H1 (cell line): ENCODE data around the gene OPA3. TPM values are rescaled to one million over a fixed set of nuclear protein-coding genes. Genes with fewer than 3 reads are reported as not detected.

ENCODE experiments used
- ATF2 ChIP-seq: IDR thresholded peaks from 2 replicates; pipeline ENCODE4 v1.6.1; 2012; ENCODE audit warnings: low read length, inconsistent platforms
- BRCA1 ChIP-seq: IDR thresholded peaks from 2 replicates; pipeline ENCODE4 v1.6.1; 2012; ENCODE audit warnings: low read depth, low read length, improper control_type of control experiment
- CEBPB ChIP-seq: IDR thresholded peaks from 2 replicates; pipeline ENCODE4 v1.6.1; 2012; ENCODE audit warnings: low read depth, low read length
- CTBP2 ChIP-seq: IDR thresholded peaks from 2 replicates; pipeline ENCODE4 v1.7.0; 2011; ENCODE audit warnings: borderline replicate concordance, mild to moderate bottlenecking, moderate library complexity, mixed read lengths, low read length; ENCODE audit not compliant: insufficient read depth, insufficient read length
- CTCF ChIP-seq, 3 experiments: IDR thresholded peaks; 1 replicate in 2 of 3; 2 replicates in 1 of 3; pipeline versions ENCODE4 v1.5.1 to v1.6.1; 2011; ENCODE audit warnings: low read length in 3 of 3, mild to moderate bottlenecking in 3 of 3, inconsistent platforms in 2 of 3, low read depth in 1 of 3, moderate library complexity in 1 of 3; ENCODE audit not compliant: insufficient read depth in 1 of 3; ENCODE audit errors: control extremely low read depth in 1 of 3
- E2F6 ChIP-seq: IDR thresholded peaks from 2 replicates; pipeline ENCODE4 v1.6.1; 2012; ENCODE audit warnings: inconsistent platforms
- JUND ChIP-seq: IDR thresholded peaks from 2 replicates; pipeline ENCODE4 v1.6.1; 2011; ENCODE audit warnings: mild to moderate bottlenecking, improper control_type of control experiment, low read length
- MAX ChIP-seq: IDR thresholded peaks from 2 replicates; pipeline ENCODE4 v1.6.1; 2012; ENCODE audit warnings: inconsistent platforms
- PHF8 ChIP-seq: fragments of 200-600 bp; sonication (generic); conservative IDR thresholded peaks from 2 replicates; pipeline ENCODE4 v1.7.1; 2012; ENCODE audit warnings: low read depth, mild to moderate bottlenecking, inconsistent platforms, low read length, moderate library complexity
- POU5F1 ChIP-seq: IDR thresholded peaks from 2 replicates; pipeline ENCODE4 v1.6.1; 2011; ENCODE audit warnings: low read depth, mild to moderate bottlenecking, low read length, moderate library complexity
- RAD21 ChIP-seq, 2 experiments: IDR thresholded peaks in 1 of 2; conservative IDR thresholded peaks in 1 of 2; 2 replicates each; pipeline ENCODE4 v1.6.1; 2011; ENCODE audit warnings: low read depth in 2 of 2, low read length in 2 of 2, improper control_type of control experiment in 1 of 2, inconsistent platforms in 1 of 2, mild to moderate bottlenecking in 1 of 2, moderate library complexity in 1 of 2
- RFX5 ChIP-seq: IDR thresholded peaks from 2 replicates; pipeline ENCODE4 v1.6.1; 2011; ENCODE audit warnings: low read depth, low read length, improper control_type of control experiment, borderline replicate concordance
- TAF1 ChIP-seq: IDR thresholded peaks from 2 replicates; pipeline ENCODE4 v1.6.1; 2011; ENCODE audit warnings: mild to moderate bottlenecking, low read depth, low read length
- TAF7 ChIP-seq: optimal IDR thresholded peaks from 2 replicates; pipeline ENCODE3; 2011; ENCODE audit warnings: low read depth, mild to moderate bottlenecking, inconsistent platforms, low read length, moderate library complexity, borderline replicate concordance
- TBP ChIP-seq: IDR thresholded peaks from 2 replicates; pipeline ENCODE4 v1.6.1; 2011; ENCODE audit warnings: low read depth, low read length, improper control_type of control experiment
- polyA plus RNA-seq, 7 experiments: library from polyadenylated mRNA; depleted of rRNA in 3 of 7; stranded (reverse) in 5 of 7; unstranded in 2 of 7; fragments of >200 nt in 5 of 7; fragments of 200-250 nt in 2 of 7; gene quantifications; 1 replicate in 5 of 7; 2 replicates in 1 of 7; 4 replicates in 1 of 7; pipeline versions ENCODE4 v1.2.1 to v1.2.3, GENCODE V29; 2011 to 2013; ENCODE audit warnings: missing spikeins in 2 of 7, mixed read lengths in 2 of 7
- total RNA-seq: library from RNA; stranded (reverse); fragmentation: NEBNext Ultra II Directional; extraction: Animal tissue kit (Norgen Biotek cat#: 25700); gene quantifications from 2 replicates; pipeline ENCODE4 v1.2.1, GENCODE V29; 2021

Gene OPA3
- total and polyA plus RNA-seq, 2 of the 8 experiments (the other 6 are each of a cell fraction or from before 2014, with no cell fraction given): 12.5 to 14.5 TPM

- no peak for TF ChIP-seq POU5F1
- peak; percentile 91 for TF ChIP-seq ATF2
- TF ChIP-seq CTCF (IDR thresholded peaks at IDR 0.05; ENCODE audit: control extremely low read depth in 1 of 3, insufficient read depth in 1 of 3, low read depth in 1 of 3, low read length in 3 of 3): peak; percentile 51 to 54 (median 53)
- peak; percentile 60; the same call in 1 of the 2 replicates for TF ChIP-seq TBP
- peak; percentile 76 for TF ChIP-seq PHF8
- TF ChIP-seq RFX5: no peak
- TF ChIP-seq E2F6: no peak
- peak; percentile 50 for TF ChIP-seq MAX
- peak; percentile 35 to 51; a peak in 3 of 4 replicates for TF ChIP-seq RAD21 (IDR thresholded peaks at IDR 0.05 in 1 of 2, conservative IDR thresholded peaks at IDR 0.05 in 1 of 2; ENCODE audit: low read depth in 2 of 2, low read length in 2 of 2)
- peak; percentile 9 for TF ChIP-seq CTBP2
- TF ChIP-seq CEBPB: no peak
- no peak for TF ChIP-seq TAF7
- peak; percentile 90 for TF ChIP-seq JUND
- TF ChIP-seq TAF1: peak; percentile 59; the same call in 1 of the 2 replicates
- TF ChIP-seq BRCA1: no peak
These were observed 78.2 kb downstream of the OPA3 start (continued) for GRCh38 chr19:45506246-45506988.
